Measurements from ENCODE around the gene GRIK4. TPM values are rescaled to one million over a fixed set of nuclear protein-coding genes. Genes with fewer than 3 reads are reported as not detected.

GRIK4 gene
- total and polyA plus RNA-seq, 8 donors, result 0.06 to 0.31 TPM; not detected in 6

DNA sequence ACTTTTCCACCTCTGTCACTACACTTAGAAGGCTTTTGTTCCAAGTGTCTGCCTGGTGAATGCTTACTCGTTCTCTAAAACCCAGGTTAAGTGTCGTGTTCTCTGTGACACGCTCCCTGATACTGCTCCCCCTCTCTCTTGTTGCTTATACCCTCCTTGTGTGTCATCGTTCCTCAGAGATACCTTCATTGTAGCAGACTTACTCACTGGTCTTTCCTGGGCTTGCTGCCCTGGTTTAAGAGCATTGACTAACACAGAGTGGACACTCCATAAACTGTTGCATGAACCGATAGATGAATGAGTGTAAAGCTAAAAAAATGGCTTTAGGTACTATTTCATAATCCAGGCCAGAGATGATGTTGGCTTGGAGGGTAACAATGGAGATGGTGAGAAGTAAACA lies 171.3 kb downstream of the GRIK4 start:
- Histone ChIP-seq H3K4me3 (no peak overlapping the region), H3K9me3 (no peaks in the 10 kb centered on the region), H3K4me1 (peaks cover 0 to 5% (median 0%) of the 10 kb centered on the region in 4 donors), H3K36me3 (no peaks in the 10 kb centered on the region), H3K27ac (no peak overlapping the region), H3K27me3 (peaks cover 0 to 34% (median 0%) of the 10 kb centered on the region in 3 donors)
- intact Hi-C loops (cut with DNase I; ENCODE audit: low total_unique reads), result no loop called here
- WGBS, 5 donors, result 78 to 92% (median 90%) methylated on average over 5 of the region's 5 CpGs
- no peak for TF ChIP-seq CTCF (IDR thresholded peaks at IDR 0.05)
- no peak for TF ChIP-seq EP300 (IDR thresholded peaks at IDR 0.05)
- no peak for TF ChIP-seq POLR2AphosphoS5 (IDR thresholded peaks at IDR 0.05)
- no peak for TF ChIP-seq POLR2A (IDR thresholded peaks at IDR 0.05)
- DNase-seq, result no peak

DNA sequence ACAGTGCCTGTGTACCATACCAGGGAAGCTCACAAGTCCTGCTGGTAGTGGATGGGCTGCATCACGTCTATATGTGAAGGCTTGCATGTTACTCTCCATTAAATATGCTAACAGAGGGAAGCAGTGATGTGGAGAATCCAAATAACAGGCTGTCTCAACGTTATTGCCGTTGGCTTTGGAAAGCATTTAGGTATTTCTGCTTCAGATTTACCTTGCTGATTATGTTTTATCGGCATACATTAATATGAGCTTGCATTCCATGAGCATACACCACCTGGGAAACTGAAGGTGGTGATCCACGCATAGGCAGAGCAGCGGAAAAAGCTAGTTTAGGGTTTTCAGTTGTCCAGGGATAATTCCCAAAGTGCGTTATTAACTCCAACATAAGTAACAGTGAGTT lies 175.0 kb downstream of the GRIK4 start:
- no peaks in the 10 kb centered on the region for H3K36me3 ChIP-seq
- TF ChIP-seq CTCF (IDR thresholded peaks at IDR 0.05) (no peak), POLR2AphosphoS5 (IDR thresholded peaks at IDR 0.05) (no peak), EP300 (IDR thresholded peaks at IDR 0.05) (no peak), POLR2A (IDR thresholded peaks at IDR 0.05) (no peak)
- no peaks in the 10 kb centered on the region for H3K9me3 ChIP-seq
- no peak overlapping the region for H3K27ac ChIP-seq
- H3K4me1 ChIP-seq, result peaks cover 0 to 5% (median 0%) of the 10 kb centered on the region in 4 donors
- WGBS, 5 donors, result 77 to 83% (median 78%) methylated on average over 7 of the region's 7 CpGs
- intact Hi-C loops (cut with DNase I; ENCODE audit: low total_unique reads), result loop anchor here (5.0 kb wide), 1 partner anchor 174 kb away; the partner anchor contains the start of gene GRIK4
- no peak for DNase-seq
- H3K27me3 ChIP-seq, result peaks cover 0 to 46% (median 0%) of the 10 kb centered on the region in 3 donors
- H3K4me3 ChIP-seq, result no peak overlapping the region

GRCh38 chr11:120688163-120688562 lies 176.6 kb downstream of the GRIK4 start:
- no peak for TF ChIP-seq CTCF (IDR thresholded peaks at IDR 0.05)
- TF ChIP-seq EP300 (IDR thresholded peaks at IDR 0.05), result no peak
- no peak for TF ChIP-seq POLR2AphosphoS5 (IDR thresholded peaks at IDR 0.05)
- no peak for TF ChIP-seq POLR2A (IDR thresholded peaks at IDR 0.05)
- DNase-seq, result no peak
- 53 to 64% (median 61%) methylated on average over 1 of the region's 1 CpG for WGBS, 5 donors
- no peaks in the 10 kb centered on the region for H3K9me3 ChIP-seq
- no peak overlapping the region for H3K27ac ChIP-seq
- intact Hi-C loops (cut with DNase I; ENCODE audit: low total_unique reads), result loop anchor here (5.0 kb wide), 1 partner anchor 176 kb away; the partner anchor contains the start of gene GRIK4
- H3K27me3 ChIP-seq, result peaks cover 0 to 51% (median 0%) of the 10 kb centered on the region in 3 donors
- no peak overlapping the region for H3K4me3 ChIP-seq
- no peaks in the 10 kb centered on the region for H3K36me3 ChIP-seq
- H3K4me1 ChIP-seq, result peaks cover 0 to 5% (median 0%) of the 10 kb centered on the region in 4 donors

DNA sequence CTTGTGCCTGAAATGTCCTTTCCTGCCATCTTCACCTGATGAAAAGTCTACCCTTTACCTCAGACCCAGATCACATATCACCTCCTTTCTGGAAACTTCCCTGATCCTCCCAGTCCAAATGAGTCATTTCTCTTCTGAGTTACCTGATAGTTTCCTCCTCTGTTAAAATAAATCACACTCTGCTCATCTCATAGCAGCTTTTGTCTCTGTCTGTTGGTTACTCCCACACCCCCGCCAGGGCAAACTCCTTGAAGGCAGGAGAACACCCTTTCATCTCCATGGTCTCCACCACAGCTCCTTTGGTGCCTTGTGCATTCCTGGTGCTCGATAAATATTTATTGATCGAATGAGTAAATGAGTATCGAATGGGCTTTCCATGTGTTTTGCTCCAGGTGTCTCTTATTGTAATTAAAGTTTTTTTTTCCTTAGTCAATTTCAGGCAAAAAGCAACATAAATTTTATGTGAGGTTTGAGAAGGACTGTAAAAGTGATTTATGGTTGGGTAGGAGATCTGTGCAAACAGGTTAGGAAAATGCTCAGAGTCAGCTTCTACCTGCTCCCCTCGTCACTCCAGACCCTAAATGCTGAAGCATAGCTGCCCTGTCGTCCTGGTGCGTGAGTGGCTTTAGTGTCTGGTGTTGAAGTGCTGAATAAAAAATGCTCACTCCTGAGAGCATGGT lies 178.2 kb downstream of the GRIK4 start:
- DNase-seq, result no peak
- H3K36me3 ChIP-seq, result no peaks in the 10 kb centered on the region
- no peaks in the 10 kb centered on the region for H3K9me3 ChIP-seq
- no peak overlapping the region for H3K4me3 ChIP-seq
- peaks cover 0 to 1% (median 0%) of the 10 kb centered on the region in 4 donors for H3K4me1 ChIP-seq
- WGBS, 5 donors, result 85 to 88% (median 87%) methylated on average over 7 of the region's 7 CpGs
- peaks cover 0 to 37% (median 0%) of the 10 kb centered on the region in 3 donors for H3K27me3 ChIP-seq
- intact Hi-C loops (cut with DNase I; ENCODE audit: low total_unique reads), result loop anchor here (5.0 kb wide), 1 partner anchor 177 kb away; the partner anchor contains the start of gene GRIK4
- H3K27ac ChIP-seq, result no peak overlapping the region
- no peak for TF ChIP-seq EP300 (IDR thresholded peaks at IDR 0.05)
- no peak for TF ChIP-seq POLR2AphosphoS5 (IDR thresholded peaks at IDR 0.05)
- TF ChIP-seq CTCF (IDR thresholded peaks at IDR 0.05), result no peak
- no peak for TF ChIP-seq POLR2A (IDR thresholded peaks at IDR 0.05)
